ENCODE data around the gene MAPK14. TPM values are rescaled to one million over a fixed set of nuclear protein-coding genes. Genes with fewer than 3 reads are reported as not detected.
A peak's percentile ranks its signal among the peaks of the same experiment; 100 is the strongest.
"Not testable (repeated sequence)": the region's sequence is repeated elsewhere in the genome, so short reads cannot be mapped to it uniquely, and the experiment has no call there.

MAPK14 gene
- polyA plus RNA-seq, 1 donor: 30.2 TPM

DNA sequence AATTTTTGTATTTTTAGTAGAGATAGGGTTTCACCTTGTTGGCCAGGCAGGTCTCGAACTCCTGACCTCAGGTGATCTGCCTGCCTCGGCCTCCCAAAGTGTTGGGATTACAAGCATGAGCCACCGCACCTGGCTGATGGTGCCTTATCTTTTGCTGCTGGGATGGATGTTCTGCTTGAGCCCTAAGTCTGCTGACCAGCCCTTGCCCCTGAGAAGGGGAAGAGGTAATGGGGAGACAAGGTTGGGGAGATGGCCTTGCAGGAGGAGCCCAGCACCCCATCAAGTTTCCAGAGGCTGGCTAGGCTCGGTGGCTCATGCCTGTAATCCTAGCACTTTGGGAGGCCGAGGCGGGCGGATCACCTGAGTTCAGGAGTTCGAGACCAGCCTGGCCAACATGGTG is 96.7 kb downstream of the MAPK14 start:
- not testable (repeated sequence) for DNase-seq

- DNase-seq: no peak
These were observed 97.3 kb downstream of the MAPK14 start for GRCh38 chr6:36124881-36125280.

DNA sequence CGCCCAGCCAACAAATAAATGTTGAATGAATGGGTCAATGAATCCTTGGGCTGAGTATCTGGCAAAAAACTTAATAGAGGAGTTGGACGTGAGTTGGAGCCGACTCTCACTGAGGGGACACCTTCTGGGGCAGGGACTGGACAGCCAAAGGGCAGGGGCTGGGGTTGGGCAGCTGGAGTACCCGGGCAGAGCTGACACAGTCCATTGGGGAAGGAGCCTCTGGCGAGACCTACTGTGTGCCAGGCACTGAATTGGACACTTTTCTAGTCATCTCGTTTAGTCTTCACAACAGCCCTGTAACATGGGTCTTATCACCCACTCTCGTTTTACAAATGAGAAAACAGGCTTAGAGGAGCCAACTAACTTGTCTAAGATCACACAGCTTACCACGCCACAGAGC is 98.0 kb downstream of the MAPK14 start:
- no peak for DNase-seq

- DNase-seq: no peak
These were observed 98.5 kb downstream of the MAPK14 start for GRCh38 chr6:36126121-36126520.

GRCh38 chr6:36126553-36127458 is 99.2 kb downstream of the MAPK14 start:
- DNase-seq: no peak

- DNase-seq: no peak
These were observed 99.9 kb downstream of the MAPK14 start for GRCh38 chr6:36127462-36128016.

GRCh38 chr6:36128073-36128472 is 100.5 kb downstream of the MAPK14 start:
- DNase-seq: no peak

DNA sequence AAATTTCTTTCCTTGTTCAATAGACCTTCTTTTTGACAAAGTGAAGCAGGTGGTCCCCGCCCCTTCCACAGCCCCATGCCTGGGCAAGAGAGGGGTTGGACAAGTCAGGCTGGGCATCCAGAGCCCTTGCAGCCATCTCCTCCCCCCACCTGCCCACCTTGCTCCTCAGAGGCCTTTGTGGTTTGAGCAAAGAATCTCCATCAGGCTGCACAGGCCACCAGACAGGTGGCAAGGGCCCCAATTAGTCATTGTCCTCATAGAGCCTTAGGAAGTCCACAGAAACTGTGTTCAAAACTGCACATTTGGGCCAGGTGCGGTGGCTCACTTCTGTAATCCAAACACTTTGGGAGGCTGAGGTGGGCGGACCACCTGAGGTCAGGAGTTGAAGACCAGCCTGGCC is 101.2 kb downstream of the MAPK14 start:
- DNase-seq: no peak

- DNase-seq: not testable (repeated sequence)
These were observed 101.7 kb downstream of the MAPK14 start for GRCh38 chr6:36129334-36129733.

GRCh38 chr6:36129941-36130666 is 102.5 kb downstream of the MAPK14 start, which contains the start of gene MAPK13:
MAPK13 (plus strand) TSS chr6:36130513; CDS start chr6:36130583, 70 bp downstream.
- DNase-seq: peak; percentile 33

DNA sequence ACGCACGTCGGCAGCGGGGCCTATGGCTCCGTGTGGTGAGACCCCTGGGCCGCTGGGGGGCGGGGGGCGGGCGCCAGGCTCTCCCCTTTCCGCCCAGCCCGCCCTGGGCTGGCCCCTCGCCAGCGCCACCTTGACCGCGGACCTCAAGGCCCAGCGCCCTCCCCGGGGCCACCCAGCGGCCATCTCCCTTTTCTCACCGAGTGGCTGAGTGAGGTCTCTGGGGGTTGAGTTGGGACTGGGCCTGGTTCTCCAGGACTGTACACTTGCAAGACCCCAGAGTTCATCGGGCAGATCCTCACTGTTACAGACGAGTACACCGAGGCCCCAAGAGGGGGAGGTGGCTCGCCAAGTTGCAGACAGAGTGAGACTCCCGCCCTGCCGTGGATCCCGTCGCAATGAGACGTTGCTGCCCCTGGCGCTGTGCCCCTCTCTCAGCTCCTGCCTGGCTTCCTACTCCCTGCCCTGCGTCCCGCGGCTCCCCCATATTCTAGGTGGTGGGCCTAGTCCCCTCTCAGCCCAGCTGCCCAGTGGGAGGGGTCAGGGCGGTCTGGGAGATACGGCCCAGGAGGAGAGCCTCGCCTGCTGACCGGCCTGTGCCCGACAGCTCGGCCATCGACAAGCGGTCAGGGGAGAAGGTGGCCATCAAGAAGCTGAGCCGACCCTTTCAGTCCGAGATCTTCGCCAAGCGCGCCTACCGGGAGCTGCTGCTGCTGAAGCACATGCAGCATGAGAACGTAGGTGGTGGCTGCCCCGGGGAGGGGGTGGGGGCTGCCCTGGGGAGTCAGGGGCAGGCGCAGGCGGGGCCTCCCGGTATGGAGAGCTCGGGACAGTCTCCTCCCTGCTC is 103.3 kb downstream of the MAPK14 start:
- no peak for DNase-seq

DNA sequence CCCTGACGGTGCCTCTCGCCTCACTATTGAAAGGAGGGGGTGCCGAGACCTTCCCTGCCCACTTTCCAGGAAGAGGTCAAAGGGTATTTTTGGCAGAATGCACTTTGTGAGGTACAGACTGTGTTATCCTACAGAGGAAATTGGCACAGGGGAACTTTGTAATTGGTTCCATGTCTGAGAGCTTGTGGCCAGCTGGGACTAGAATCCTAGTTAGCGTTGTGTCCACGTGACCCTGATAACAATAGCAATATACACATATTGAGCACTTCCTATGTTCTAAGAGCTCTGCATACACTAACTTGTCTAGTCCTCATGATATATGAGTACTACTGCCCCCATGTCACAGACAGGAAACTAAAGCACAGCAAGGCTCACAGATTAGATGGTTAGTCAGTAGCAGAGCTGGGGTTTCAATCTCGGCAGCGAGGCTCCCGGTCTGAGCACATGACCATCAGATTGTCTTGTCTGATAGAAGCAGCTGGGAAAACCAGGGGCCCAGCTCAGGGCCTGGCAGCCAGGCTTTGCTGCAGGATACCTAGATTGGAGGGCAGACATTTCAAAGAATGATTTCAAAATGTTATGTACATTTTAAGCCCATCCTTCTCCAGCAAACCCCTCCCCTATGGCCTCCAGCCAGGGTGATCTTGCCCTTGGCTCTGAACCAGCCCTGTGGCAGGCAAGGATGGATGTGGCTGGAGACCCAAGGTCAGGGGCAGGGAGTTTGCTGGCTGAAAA is 104.1 kb downstream of the MAPK14 start:
- DNase-seq: no peak

- DNase-seq: no peak
These were observed 104.8 kb downstream of the MAPK14 start for GRCh38 chr6:36132246-36132895.

DNA sequence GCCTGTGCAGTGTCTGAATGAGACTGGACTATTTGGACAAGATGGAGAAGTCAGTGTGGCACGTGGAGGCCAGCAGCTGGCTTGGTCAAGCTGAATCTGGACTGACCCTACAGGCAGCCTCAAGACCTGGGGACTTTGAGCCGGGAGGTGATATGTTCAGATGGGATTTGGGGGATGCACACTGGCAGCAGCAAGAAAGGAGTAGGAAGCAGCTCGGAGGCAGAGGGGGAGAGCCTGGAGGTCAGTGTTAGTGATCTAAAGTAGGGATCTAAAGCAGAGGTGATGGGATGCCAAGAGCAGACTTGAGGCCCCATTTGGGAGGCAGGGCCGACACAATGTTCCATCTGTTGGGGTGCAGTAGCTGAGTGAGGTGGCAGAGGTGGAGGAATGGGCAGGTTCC is 105.5 kb downstream of the MAPK14 start:
- DNase-seq: no peak

DNA sequence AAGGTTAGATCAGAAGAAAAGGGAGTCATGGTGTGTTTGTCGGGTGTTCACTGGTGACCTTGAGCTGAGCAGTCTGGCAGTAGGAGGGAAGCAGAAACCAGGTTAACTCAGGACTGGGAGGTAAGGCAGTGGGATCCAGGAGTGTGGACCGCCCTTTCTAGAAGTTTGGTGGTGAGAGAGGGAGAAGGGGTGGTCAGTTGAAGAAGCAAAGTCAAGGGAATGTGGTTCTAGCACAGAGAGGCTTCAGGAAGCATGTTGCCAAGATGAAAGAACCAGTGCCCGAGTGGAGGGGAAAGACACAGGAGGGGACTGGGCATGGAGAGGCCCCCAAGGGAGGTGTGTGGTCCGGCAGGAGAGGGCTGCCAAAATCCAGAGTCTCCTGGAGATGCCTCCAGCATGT is 106.3 kb downstream of the MAPK14 start:
- no peak for DNase-seq

- DNase-seq: no peak
These were observed 107.6 kb downstream of the MAPK14 start for GRCh38 chr6:36135053-36135731.

DNA sequence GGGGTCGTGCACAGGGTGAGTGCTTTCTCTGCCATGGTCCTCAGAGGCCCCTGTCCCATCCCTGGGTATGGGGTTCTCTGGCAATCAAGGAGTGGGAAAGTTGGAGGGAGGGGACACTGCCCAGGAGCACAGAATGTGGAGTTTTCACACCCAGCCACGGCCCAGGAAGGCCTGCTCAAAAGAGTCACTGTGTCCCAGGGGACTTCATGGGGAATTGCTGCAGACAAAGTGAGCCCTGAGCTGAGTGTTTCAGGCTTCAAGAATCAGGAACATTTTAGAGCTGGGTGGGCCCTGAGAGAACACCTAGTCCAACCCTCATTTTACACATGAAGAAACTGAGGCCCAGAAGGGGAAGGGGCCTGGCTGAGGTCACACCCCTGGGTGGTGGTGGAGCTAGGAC is 108.4 kb downstream of the MAPK14 start:
- no peak for DNase-seq

- no peak for DNase-seq
These were observed 108.9 kb downstream of the MAPK14 start for GRCh38 chr6:36136551-36136950.

DNA sequence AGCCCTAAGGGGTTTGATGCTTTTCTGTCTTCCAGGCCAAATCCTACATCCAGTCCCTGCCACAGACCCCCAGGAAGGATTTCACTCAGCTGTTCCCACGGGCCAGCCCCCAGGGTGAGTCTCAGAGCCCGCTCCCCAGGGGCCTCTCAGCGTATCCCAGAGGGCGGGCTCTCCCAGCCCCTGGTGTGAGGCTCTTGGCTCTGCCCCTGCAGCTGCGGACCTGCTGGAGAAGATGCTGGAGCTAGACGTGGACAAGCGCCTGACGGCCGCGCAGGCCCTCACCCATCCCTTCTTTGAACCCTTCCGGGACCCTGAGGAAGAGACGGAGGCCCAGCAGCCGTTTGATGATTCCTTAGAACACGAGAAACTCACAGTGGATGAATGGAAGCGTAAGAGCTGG is 111.1 kb downstream of the MAPK14 start:
- no peak for DNase-seq

GRCh38 chr6:36139431-36139830 is 111.8 kb downstream of the MAPK14 start:
- no peak for DNase-seq
